Thyroid gland (tissue), 4 donors: Measurements from ENCODE around the gene CYP2C19. TPM values are rescaled to one million over a fixed set of nuclear protein-coding genes. Genes with fewer than 3 reads are reported as not detected.

Experiments used
- DNase-seq, 2 donors: peaks; one replicate each; pipeline ENCODE4 v3.0.0-alpha.2; 2019
- H3K27ac ChIP-seq, 3 donors: fragments of 200-600 bp; sonication (generic); 1 replicate in 2 of 3; 2 replicates in 1 of 3; pipeline ENCODE4 v1.5.1; 2016 to 2019; ENCODE audit warnings: mild to moderate bottlenecking in 1 of 3, moderate library complexity in 1 of 3
- H3K27me3 ChIP-seq: fragments of 200-600 bp; sonication (generic); one replicate; pipeline ENCODE4 v1.5.1; 2019
- H3K36me3 ChIP-seq, 2 donors: fragments of 200-600 bp; sonication (generic); one replicate each; pipeline ENCODE4 v1.5.1; 2016 to 2019
- H3K4me1 ChIP-seq, 2 donors: fragments of 200-600 bp; sonication (generic); one replicate each; pipeline ENCODE4 v1.5.1; 2017 to 2019
- H3K4me3 ChIP-seq, 3 donors: fragments of 200-600 bp; sonication (generic); replicated peaks in 1 of 3; 1 replicate in 2 of 3; 2 replicates in 1 of 3; pipeline ENCODE4 v1.5.1; 2016; ENCODE audit warnings: mild to moderate bottlenecking in 1 of 3
- H3K9me3 ChIP-seq: fragments of 200-600 bp; sonication (generic); one replicate; pipeline ENCODE4 v1.5.1; 2017
- CTCF ChIP-seq, 6 experiments: fragments of 200-600 bp in 3 of 6; fragments of 450-650 bp in 3 of 6; sonication (generic) in 3 of 6; IDR thresholded peaks; one replicate each; pipeline ENCODE4 v1.5.1; 2016 to 2019; ENCODE audit warnings: antibody characterized with exemption in 6 of 6, mild to moderate bottlenecking in 2 of 6, inconsistent platforms in 1 of 6, moderate library complexity in 1 of 6
- POLR2A ChIP-seq, 2 donors: fragments of 450-650 bp; IDR thresholded peaks; one replicate each; pipeline ENCODE4 v1.6.1; 2017; ENCODE audit warnings: antibody characterized with exemption in 2 of 2, mild to moderate bottlenecking in 2 of 2, moderate library complexity in 1 of 2
- WGBS, 2 donors: methylation state at CpG; one replicate each; pipeline ENCODE4 v1.1.5; 2017; 5-methylcytosine and 5-hydroxymethylcytosine counted together
- intact Hi-C: fragments of 100-400 bp; cut with DNase I; formaldehyde crosslinking; loops from one replicate; pipeline ENCODE4 v1.15.1; 2023
- total RNA-seq, 4 donors: library from RNA; depleted of rRNA; stranded (reverse); fragments of >200 nt; gene quantifications; one replicate each; pipeline ENCODE4 v1.2.3, GENCODE V29; 2016

The CYP2C19 gene
- total RNA-seq, 4 donors from 2014 or later: not detected

- no peak for DNase-seq
- H3K27ac ChIP-seq: no peak overlapping the region
- no peak overlapping the region for H3K4me3 ChIP-seq
- TF ChIP-seq POLR2A (IDR thresholded peaks at IDR 0.05) (no peak), CTCF (IDR thresholded peaks at IDR 0.05) (no peak)
- no peaks in the 10 kb centered on the region for H3K36me3 ChIP-seq
- no peaks in the 10 kb centered on the region for H3K9me3 ChIP-seq
- intact Hi-C loops: no loop called here
- 50 to 57% methylated on average over 4 of the region's 4 CpGs for WGBS, 2 donors
- no peaks in the 10 kb centered on the region for H3K4me1 ChIP-seq
- H3K27me3 ChIP-seq: no peaks in the 10 kb centered on the region
These were observed 95.5 kb downstream of the CYP2C19 start for GRCh38 chr10:94858005-94858404.

GRCh38 chr10:94859086-94859485 is 96.6 kb downstream of the CYP2C19 start:
- WGBS, 2 donors: 81 to 96% methylated on average over 3 of the region's 3 CpGs

GRCh38 chr10:94878649-94879048 is 116.2 kb downstream of the CYP2C19 start:
- no peak for DNase-seq
- H3K27ac ChIP-seq: no peak overlapping the region

More at GRCh38 chr10:94859086-94859485, 96.6 kb downstream of the CYP2C19 start:
- Histone ChIP-seq H3K27ac (no peak overlapping the region), H3K27me3 (no peaks in the 10 kb centered on the region), H3K4me3 (no peak overlapping the region), H3K4me1 (no peaks in the 10 kb centered on the region), H3K9me3 (no peaks in the 10 kb centered on the region), H3K36me3 (no peaks in the 10 kb centered on the region)
- intact Hi-C loops: no loop called here
- TF ChIP-seq CTCF (IDR thresholded peaks at IDR 0.05) (no peak), POLR2A (IDR thresholded peaks at IDR 0.05) (no peak)
- no peak for DNase-seq

GRCh38 chr10:94879214-94879613 is 116.7 kb downstream of the CYP2C19 start:
- 83 to 100% methylated on average over 1 of the region's 1 CpG for WGBS, 2 donors

More at GRCh38 chr10:94878649-94879048, 116.2 kb downstream of the CYP2C19 start:
- H3K36me3 ChIP-seq: no peaks in the 10 kb centered on the region
- H3K4me3 ChIP-seq: no peak overlapping the region
- H3K4me1 ChIP-seq: no peaks in the 10 kb centered on the region
- H3K27me3 ChIP-seq: no peaks in the 10 kb centered on the region
- H3K9me3 ChIP-seq: no peaks in the 10 kb centered on the region
- TF ChIP-seq CTCF (IDR thresholded peaks at IDR 0.05) (no peak), POLR2A (IDR thresholded peaks at IDR 0.05) (no peak)
- 92 to 95% methylated on average over 1 of the region's 1 CpG for WGBS, 2 donors
- intact Hi-C loops: no loop called here

GRCh38 chr10:94889123-94889522 is 126.6 kb downstream of the CYP2C19 start:
- WGBS, 2 donors: 81 to 84% methylated on average over 3 of the region's 3 CpGs
- no peaks in the 10 kb centered on the region for H3K4me1 ChIP-seq
- no peaks in the 10 kb centered on the region for H3K9me3 ChIP-seq
- DNase-seq: no peak
- H3K4me3 ChIP-seq: no peak overlapping the region
- H3K27ac ChIP-seq: no peak overlapping the region
- TF ChIP-seq CTCF (IDR thresholded peaks at IDR 0.05) (no peak), POLR2A (IDR thresholded peaks at IDR 0.05) (no peak)
- no peaks in the 10 kb centered on the region for H3K27me3 ChIP-seq
- H3K36me3 ChIP-seq: no peaks in the 10 kb centered on the region
- intact Hi-C loops: no loop called here

More at GRCh38 chr10:94879214-94879613, 116.7 kb downstream of the CYP2C19 start:
- Histone ChIP-seq H3K36me3 (no peaks in the 10 kb centered on the region), H3K27me3 (no peaks in the 10 kb centered on the region), H3K9me3 (no peaks in the 10 kb centered on the region), H3K4me3 (no peak overlapping the region), H3K27ac (no peak overlapping the region), H3K4me1 (no peaks in the 10 kb centered on the region)
- no peak for DNase-seq
- TF ChIP-seq CTCF (IDR thresholded peaks at IDR 0.05) (no peak), POLR2A (IDR thresholded peaks at IDR 0.05) (no peak)
- intact Hi-C loops: no loop called here
